Urinary bladder (tissue), 4 donors: ENCODE measurements around the gene SMIM36. TPM values are rescaled to one million over a fixed set of nuclear protein-coding genes. Genes with fewer than 3 reads are reported as not detected.

Experiments used
- DNase-seq: peaks from one replicate; pipeline ENCODE4 v3.0.0-alpha.2; 2015; ENCODE audit errors: extremely low spot score
- H3K27ac ChIP-seq: one replicate; pipeline ENCODE4 v1.5.1; 2013; ENCODE audit warnings: low read depth, mild to moderate bottlenecking, moderate library complexity
- H3K36me3 ChIP-seq: one replicate; pipeline ENCODE4 v1.6.1; 2013; ENCODE audit warnings: mild to moderate bottlenecking, moderate library complexity; ENCODE audit not compliant: insufficient read depth
- H3K4me1 ChIP-seq: one replicate; pipeline ENCODE4 v1.6.1; 2013; ENCODE audit warnings: mild to moderate bottlenecking, moderate library complexity; ENCODE audit not compliant: insufficient read depth
- H3K4me3 ChIP-seq: one replicate; pipeline ENCODE4 v1.5.1; 2013; ENCODE audit warnings: low read depth, low read length
- WGBS: extraction: QIAGEN DNeasy Blood & Tissue Kit; methylation state at CpG from one replicate; pipeline ENCODE4 v1.1.7; 2013; 5-methylcytosine and 5-hydroxymethylcytosine counted together
- polyA plus RNA-seq: library from polyadenylated mRNA; stranded (reverse); fragments of 200-250 nt; gene quantifications from one replicate; pipeline ENCODE4 v1.2.3, GENCODE V29; 2013
- total RNA-seq: library from RNA; depleted of rRNA; stranded (reverse); fragments of >200 nt; gene quantifications from one replicate; pipeline ENCODE4 v1.2.3, GENCODE V29; 2014
- donor health status: healthy with polysubstance abuse.
- donor health status: healthy.

The SMIM36 gene
- total and polyA plus RNA-seq, 2 donors, result not detected

GRCh38 chr17:55443904-55444303 lies 67.3 kb downstream of the SMIM36 start:
- Histone ChIP-seq H3K4me3 (no peak overlapping the region), H3K4me1 (no peaks in the 10 kb centered on the region), H3K27ac (no peak overlapping the region), H3K36me3 (no peaks in the 10 kb centered on the region)
- DNase-seq, result no peak
- WGBS, result 94% methylated on average over 10 of the region's 10 CpGs

- Histone ChIP-seq H3K36me3 (no peaks in the 10 kb centered on the region), H3K27ac (no peak overlapping the region), H3K4me3 (no peak overlapping the region), H3K4me1 (no peaks in the 10 kb centered on the region)
- DNase-seq, result no peak
- 48% methylated on average over 6 of the region's 6 CpGs for WGBS
Observed at GRCh38 chr17:55442953-55443683, 68.1 kb downstream of the SMIM36 start.

GRCh38 chr17:55442462-55442861 lies 68.8 kb downstream of the SMIM36 start:
- no peaks in the 10 kb centered on the region for H3K4me1 ChIP-seq

GRCh38 chr17:55441544-55441943 lies 69.7 kb downstream of the SMIM36 start:
- DNase-seq, result no peak
- no peak overlapping the region for H3K4me3 ChIP-seq
- 29% methylated on average over 2 of the region's 2 CpGs for WGBS
- H3K27ac ChIP-seq, result no peak overlapping the region
- H3K4me1 ChIP-seq, result no peaks in the 10 kb centered on the region
- no peaks in the 10 kb centered on the region for H3K36me3 ChIP-seq

More at GRCh38 chr17:55442462-55442861, 68.8 kb downstream of the SMIM36 start:
- Histone ChIP-seq H3K36me3 (no peaks in the 10 kb centered on the region), H3K4me3 (no peak overlapping the region), H3K27ac (no peak overlapping the region)
- WGBS, result 47% methylated on average over 5 of the region's 5 CpGs
- no peak for DNase-seq

GRCh38 chr17:55440391-55440790 lies 70.9 kb downstream of the SMIM36 start:
- no peaks in the 10 kb centered on the region for H3K36me3 ChIP-seq
- 56% methylated on average over 3 of the region's 3 CpGs for WGBS
- DNase-seq, result no peak
- no peaks in the 10 kb centered on the region for H3K4me1 ChIP-seq
- H3K27ac ChIP-seq, result no peak overlapping the region
- H3K4me3 ChIP-seq, result no peak overlapping the region

- WGBS, result 50% methylated on average over 5 of the region's 5 CpGs
- DNase-seq, result no peak
- H3K4me1 ChIP-seq, result no peaks in the 10 kb centered on the region
- H3K4me3 ChIP-seq, result no peak overlapping the region
- peak overlapping the region; percentile 2 for H3K27ac ChIP-seq
- H3K36me3 ChIP-seq, result no peaks in the 10 kb centered on the region
Observed at GRCh38 chr17:55437159-55437605, 74.1 kb downstream of the SMIM36 start.

GRCh38 chr17:55436224-55437158 lies 74.8 kb downstream of the SMIM36 start:
- Histone ChIP-seq H3K36me3 (no peaks in the 10 kb centered on the region), H3K27ac (peak overlapping the region; percentile 2), H3K4me1 (no peaks in the 10 kb centered on the region), H3K4me3 (no peak overlapping the region)
- no peak for DNase-seq
- WGBS, result 95% methylated on average over 4 of the region's 4 CpGs

- DNase-seq, result no peak
- H3K4me3 ChIP-seq, result no peak overlapping the region
- WGBS, result 70% methylated on average over 4 of the region's 4 CpGs
- no peaks in the 10 kb centered on the region for H3K4me1 ChIP-seq
- H3K36me3 ChIP-seq, result no peaks in the 10 kb centered on the region
- no peak overlapping the region for H3K27ac ChIP-seq
Observed at GRCh38 chr17:55435408-55435807, 75.8 kb downstream of the SMIM36 start.

GRCh38 chr17:55434721-55435120 lies 76.5 kb downstream of the SMIM36 start:
- H3K27ac ChIP-seq, result no peak overlapping the region
- WGBS, result 88% methylated on average over 1 of the region's 1 CpG

GRCh38 chr17:55433629-55434422 lies 77.4 kb downstream of the SMIM36 start:
- H3K27ac ChIP-seq, result no peak overlapping the region
- no peak for DNase-seq
- WGBS, result 52% methylated on average over 7 of the region's 7 CpGs

More at GRCh38 chr17:55434721-55435120, 76.5 kb downstream of the SMIM36 start:
- no peak for DNase-seq
- H3K4me1 ChIP-seq, result no peaks in the 10 kb centered on the region
- no peaks in the 10 kb centered on the region for H3K36me3 ChIP-seq
- no peak overlapping the region for H3K4me3 ChIP-seq

GRCh38 chr17:55433029-55433628 lies 78.1 kb downstream of the SMIM36 start:
- WGBS, result 45% methylated on average over 7 of the region's 7 CpGs
- H3K36me3 ChIP-seq, result no peaks in the 10 kb centered on the region
- no peaks in the 10 kb centered on the region for H3K4me1 ChIP-seq
- no peak for DNase-seq
- no peak overlapping the region for H3K4me3 ChIP-seq
- H3K27ac ChIP-seq, result no peak overlapping the region

More at GRCh38 chr17:55433629-55434422, 77.4 kb downstream of the SMIM36 start:
- Histone ChIP-seq H3K4me1 (no peaks in the 10 kb centered on the region), H3K4me3 (no peak overlapping the region), H3K36me3 (no peaks in the 10 kb centered on the region)

- DNase-seq, result no peak
- no peaks in the 10 kb centered on the region for H3K36me3 ChIP-seq
- no peak overlapping the region for H3K4me3 ChIP-seq
- 87% methylated on average over 4 of the region's 4 CpGs for WGBS
- H3K4me1 ChIP-seq, result no peaks in the 10 kb centered on the region
- H3K27ac ChIP-seq, result no peak overlapping the region
Observed at GRCh38 chr17:55432358-55433028, 78.8 kb downstream of the SMIM36 start.
